ENCODE results near the gene OXCT2.

DNA sequence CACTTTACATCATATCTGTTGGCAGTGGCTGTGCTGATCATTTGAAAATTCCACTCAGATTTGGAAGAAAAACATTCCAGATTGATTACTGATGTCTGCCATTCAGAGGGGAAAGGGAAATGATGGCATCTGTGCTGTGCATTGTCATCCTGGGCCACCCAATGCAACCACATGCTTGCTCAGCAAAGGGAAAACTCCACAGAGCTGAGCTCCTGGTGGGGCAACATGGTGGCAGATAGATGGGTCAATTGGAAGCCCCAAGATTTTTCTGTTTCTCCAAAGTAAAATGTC, 11.8 kb downstream of the OXCT2 start:
- TF ChIP-seq, protein P1, sequence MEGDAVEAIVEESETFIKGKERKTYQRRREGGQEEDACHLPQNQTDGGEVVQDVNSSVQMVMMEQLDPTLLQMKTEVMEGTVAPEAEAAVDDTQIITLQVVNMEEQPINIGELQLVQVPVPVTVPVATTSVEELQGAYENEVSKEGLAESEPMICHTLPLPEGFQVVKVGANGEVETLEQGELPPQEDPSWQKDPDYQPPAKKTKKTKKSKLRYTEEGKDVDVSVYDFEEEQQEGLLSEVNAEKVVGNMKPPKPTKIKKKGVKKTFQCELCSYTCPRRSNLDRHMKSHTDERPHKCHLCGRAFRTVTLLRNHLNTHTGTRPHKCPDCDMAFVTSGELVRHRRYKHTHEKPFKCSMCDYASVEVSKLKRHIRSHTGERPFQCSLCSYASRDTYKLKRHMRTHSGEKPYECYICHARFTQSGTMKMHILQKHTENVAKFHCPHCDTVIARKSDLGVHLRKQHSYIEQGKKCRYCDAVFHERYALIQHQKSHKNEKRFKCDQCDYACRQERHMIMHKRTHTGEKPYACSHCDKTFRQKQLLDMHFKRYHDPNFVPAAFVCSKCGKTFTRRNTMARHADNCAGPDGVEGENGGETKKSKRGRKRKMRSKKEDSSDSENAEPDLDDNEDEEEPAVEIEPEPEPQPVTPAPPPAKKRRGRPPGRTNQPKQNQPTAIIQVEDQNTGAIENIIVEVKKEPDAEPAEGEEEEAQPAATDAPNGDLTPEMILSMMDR (IDR thresholded peaks at IDR 0.05) = no peak
- TF ChIP-seq POLR2A (IDR thresholded peaks at IDR 0.05) = no peak
